Measurements from ENCODE around the gene CES5A.
"Not testable (repeated sequence)": the region's sequence is repeated elsewhere in the genome, so short reads cannot be mapped to it uniquely, and the experiment has no call there.

CES5A gene

GRCh38 chr16:55815320-55815719, 59.9 kb downstream of the CES5A start:
- FAIRE-seq (no peak), DNase-seq (ENCODE audit: insufficient read length, low spot score) (no peak)
- TF ChIP-seq CTCF (IDR thresholded peaks at IDR 0.05; ENCODE audit: insufficient read depth, missing control alignments): no peak

- DNase-seq (ENCODE audit: insufficient read length, low spot score); FAIRE-seq: not testable (repeated sequence)
Measured at GRCh38 chr16:55814174-55814573, 61.0 kb downstream of the CES5A start.

GRCh38 chr16:55813730-55814129, 61.4 kb downstream of the CES5A start:
- FAIRE-seq; DNase-seq (ENCODE audit: insufficient read length, low spot score): not testable (repeated sequence)

- TF ChIP-seq CTCF (IDR thresholded peaks at IDR 0.05; ENCODE audit: insufficient read depth, missing control alignments): no peak
- DNase-seq (ENCODE audit: insufficient read length, low spot score): no peak
- no peak for FAIRE-seq
Measured at GRCh38 chr16:55812951-55813350, 62.2 kb downstream of the CES5A start.

- DNase-seq (ENCODE audit: insufficient read length, low spot score) (no peak), FAIRE-seq (no peak)
- no peak for TF ChIP-seq CTCF (IDR thresholded peaks at IDR 0.05; ENCODE audit: insufficient read depth, missing control alignments)
Measured at GRCh38 chr16:55811811-55812210, 63.4 kb downstream of the CES5A start.

- FAIRE-seq (no peak), DNase-seq (ENCODE audit: insufficient read length, low spot score) (no peak)
- TF ChIP-seq CTCF (IDR thresholded peaks at IDR 0.05; ENCODE audit: insufficient read depth, missing control alignments): no peak
Measured at GRCh38 chr16:55810451-55810961, 64.7 kb downstream of the CES5A start.

- TF ChIP-seq CTCF (IDR thresholded peaks at IDR 0.05; ENCODE audit: insufficient read depth, missing control alignments): no peak
- FAIRE-seq: no peak
- DNase-seq (ENCODE audit: insufficient read length, low spot score): no peak
Measured at GRCh38 chr16:55809851-55810250, 65.3 kb downstream of the CES5A start.

GRCh38 chr16:55809386-55809785, 65.8 kb downstream of the CES5A start:
- FAIRE-seq (no peak), DNase-seq (ENCODE audit: insufficient read length, low spot score) (no peak)
- no peak for TF ChIP-seq CTCF (IDR thresholded peaks at IDR 0.05; ENCODE audit: insufficient read depth, missing control alignments)

- DNase-seq (ENCODE audit: insufficient read length, low spot score); FAIRE-seq: not testable (repeated sequence)
Measured at GRCh38 chr16:55808286-55808685, 66.9 kb downstream of the CES5A start.

GRCh38 chr16:55805104-55805503, 70.1 kb downstream of the CES5A start:
- not testable (repeated sequence) for FAIRE-seq

GRCh38 chr16:55803681-55804080, 71.5 kb downstream of the CES5A start:
- not testable (repeated sequence) for DNase-seq (ENCODE audit: insufficient read length, low spot score); FAIRE-seq

More at GRCh38 chr16:55805104-55805503, 70.1 kb downstream of the CES5A start:
- DNase-seq (ENCODE audit: insufficient read length, low spot score): not testable (repeated sequence)
